ENCODE measurements around the gene VASH1.

- no peak for TF ChIP-seq CTCF (conservative IDR thresholded peaks at IDR 0.05; ENCODE audit: low read length)
- TF ChIP-seq EZH2phosphoT487 (IDR thresholded peaks at IDR 0.05; ENCODE audit: borderline replicate concordance) = no peak
Observed at GRCh38 chr14:76793956-76794355, 32.7 kb downstream of the VASH1 start.
